Testis (tissue), 2 donors: Measurements from ENCODE around the gene NFATC1.

Source experiments
- CTCF ChIP-seq, 3 experiments: fragments of 450-650 bp in 2 of 3; fragments of 200-600 bp in 1 of 3; sonication (generic) in 1 of 3; IDR thresholded peaks; one replicate each; pipeline ENCODE4 v1.5.1; 2016 to 2019; ENCODE audit warnings: antibody characterized with exemption in 3 of 3, mild to moderate bottlenecking in 2 of 3, moderate library complexity in 1 of 3
- POLR2A ChIP-seq: fragments of 450-650 bp; IDR thresholded peaks from one replicate; pipeline ENCODE4 v1.6.1; 2017; ENCODE audit warnings: antibody characterized with exemption, mild to moderate bottlenecking, moderate library complexity

- TF ChIP-seq CTCF (IDR thresholded peaks at IDR 0.05) (no peak), POLR2A (no peak)
These were observed 21.1 kb upstream of the NFATC1 start for GRCh38 chr18:79374408-79375171.
